WTC11 (cell line): Measurements from ENCODE around the gene ARMC2. TPM values are rescaled to one million over a fixed set of nuclear protein-coding genes. Genes with fewer than 3 reads are reported as not detected.
A peak's percentile ranks its signal among the peaks of the same experiment; 100 is the strongest.

Experiments
- ATAC-seq: fragments of 200-7000 bp; cut with Tn5 transposase; 2 replicates; pipeline ENCODE4 v1.10.0; 2021; ENCODE audit warnings: mild to moderate bottlenecking, moderate library complexity
- CTCF ChIA-PET: fragments of 300-600 bp; sonication (Branson Sonifier 250); formaldehyde crosslinking; loops from one replicate; lab custom pipeline; 2021; ENCODE audit warnings: antibody characterized with exemption; lab: Charles Lee
- POLR2A ChIA-PET: fragments of 350-600 bp; sonication (Branson Sonifier 250); formaldehyde crosslinking; loops from one replicate; lab custom pipeline; 2021; ENCODE audit warnings: antibody characterized with exemption; lab: Charles Lee
- DNase-seq: peaks from one replicate; pipeline ENCODE4 v3.0.0; 2021; ENCODE audit warnings: low spot score
- H3K27ac Mint-ChIP-seq: 2 replicates; pipeline ENCODE4 v1.8.0; 2021; ENCODE audit warnings: mixed read lengths
- H3K27me3 Mint-ChIP-seq: 2 replicates; pipeline ENCODE4 v1.8.0; 2021; ENCODE audit warnings: low read depth, mild to moderate bottlenecking, moderate library complexity, mixed read lengths
- H3K36me3 Mint-ChIP-seq: 2 replicates; pipeline ENCODE4 v1.8.0; 2021; ENCODE audit warnings: mixed read lengths
- H3K4me1 Mint-ChIP-seq: 2 replicates; pipeline ENCODE4 v1.8.0; 2022; ENCODE audit warnings: mixed read lengths
- H3K4me3 Mint-ChIP-seq: 2 replicates; pipeline ENCODE4 v1.8.0; 2021; ENCODE audit warnings: mild to moderate bottlenecking, moderate library complexity, mixed read lengths
- H3K9me3 Mint-ChIP-seq: 2 replicates; pipeline ENCODE4 v1.8.0; 2021; ENCODE audit warnings: mixed read lengths
- ATF1 ChIP-seq: sonication (generic); formaldehyde crosslinking; IDR thresholded peaks from 2 replicates; pipeline ENCODE4 v1.8.1; 2023; ENCODE audit warnings: mild to moderate bottlenecking, moderate library complexity, missing genetic modification reagents
- ATF2 ChIP-seq: sonication (generic); formaldehyde crosslinking; IDR thresholded peaks from 2 replicates; pipeline ENCODE4 v1.8.1; 2022; ENCODE audit warnings: low read depth, missing genetic modification reagents, borderline replicate concordance
- CREM ChIP-seq: sonication (generic); formaldehyde crosslinking; IDR thresholded peaks from 2 replicates; pipeline ENCODE4 v1.8.1; 2022; ENCODE audit warnings: mild to moderate bottlenecking, missing genetic modification reagents, moderate library complexity
- CTCF ChIP-seq: fragments of 200-600 bp; IDR thresholded peaks from 2 replicates; pipeline ENCODE4 v1.8.0; 2022; ENCODE audit warnings: antibody characterized with exemption
- E2F4 ChIP-seq: sonication (generic); formaldehyde crosslinking; IDR thresholded peaks from 2 replicates; pipeline ENCODE4 v1.8.1; 2022; ENCODE audit warnings: low read depth, mild to moderate bottlenecking, moderate library complexity, missing genetic modification reagents, borderline replicate concordance
- ELF4 ChIP-seq: sonication (generic); formaldehyde crosslinking; IDR thresholded peaks from 2 replicates; pipeline ENCODE4 v1.8.1; 2022; ENCODE audit warnings: low read depth, mild to moderate bottlenecking, moderate library complexity, missing genetic modification reagents
- EMX1 ChIP-seq: fragments of 250-450 bp; sonication (Bioruptor Pico); IDR thresholded peaks from 2 replicates; pipeline ENCODE4 v1.8.0; 2021; ENCODE audit warnings: mild to moderate bottlenecking
- ESRRA ChIP-seq: sonication (generic); formaldehyde crosslinking; IDR thresholded peaks from 2 replicates; pipeline ENCODE4 v1.8.1; 2022; ENCODE audit warnings: mild to moderate bottlenecking, missing genetic modification reagents, borderline replicate concordance
- IRF1 ChIP-seq: sonication (generic); formaldehyde crosslinking; IDR thresholded peaks from 2 replicates; pipeline ENCODE4 v1.8.0; 2023; ENCODE audit warnings: missing genetic modification reagents
- JAZF1 ChIP-seq: fragments of 250-450 bp; sonication (Bioruptor Pico); IDR thresholded peaks from 2 replicates; pipeline ENCODE4 v1.9.0; 2021; ENCODE audit warnings: moderate library complexity, mild to moderate bottlenecking, inconsistent platforms
- JUN ChIP-seq: sonication (generic); formaldehyde crosslinking; IDR thresholded peaks from 2 replicates; pipeline ENCODE4 v1.8.0; 2023; ENCODE audit warnings: mild to moderate bottlenecking, missing genetic modification reagents
- MAX ChIP-seq: sonication (generic); formaldehyde crosslinking; IDR thresholded peaks from 2 replicates; pipeline ENCODE4 v1.8.0; 2022; ENCODE audit warnings: mild to moderate bottlenecking, missing genetic modification reagents
- NFATC4 ChIP-seq: fragments of 250-450 bp; sonication (Bioruptor Pico); IDR thresholded peaks from 2 replicates; pipeline ENCODE4 v1.9.0; 2021; ENCODE audit warnings: mild to moderate bottlenecking
- SMAD4 ChIP-seq: sonication (generic); formaldehyde crosslinking; IDR thresholded peaks from 2 replicates; pipeline ENCODE4 v1.8.0; 2022; ENCODE audit warnings: mild to moderate bottlenecking, missing genetic modification reagents
- TEAD1 ChIP-seq: sonication (generic); formaldehyde crosslinking; IDR thresholded peaks from 2 replicates; pipeline ENCODE4 v1.8.0; 2022; ENCODE audit warnings: mild to moderate bottlenecking, missing genetic modification reagents
- TP53 ChIP-seq: sonication (generic); formaldehyde crosslinking; IDR thresholded peaks from 2 replicates; pipeline ENCODE4 v1.8.1; 2023; ENCODE audit warnings: mild to moderate bottlenecking, missing genetic modification reagents
- ZMAT4 ChIP-seq: fragments of 250-450 bp; sonication (Bioruptor Pico); IDR thresholded peaks from 2 replicates; pipeline ENCODE4 v1.9.0; 2021; ENCODE audit warnings: mild to moderate bottlenecking
- ZNF138 ChIP-seq: sonication (generic); formaldehyde crosslinking; conservative IDR thresholded peaks from 2 replicates; pipeline ENCODE4 v1.8.1; 2022; ENCODE audit warnings: mild to moderate bottlenecking, moderate library complexity, missing genetic modification reagents
- ZNF317 ChIP-seq: sonication (generic); formaldehyde crosslinking; IDR thresholded peaks from 2 replicates; pipeline ENCODE4 v1.8.1; 2023; ENCODE audit warnings: low read depth, mild to moderate bottlenecking, moderate library complexity, missing genetic modification reagents, borderline replicate concordance
- ZNF671 ChIP-seq: fragments of 250-450 bp; sonication (Bioruptor Pico); IDR thresholded peaks from 2 replicates; pipeline ENCODE4 v1.8.0; 2021; ENCODE audit warnings: mild to moderate bottlenecking
- total RNA-seq: library from RNA; stranded (reverse); gene quantifications from 3 replicates; pipeline ENCODE4 v1.2.3, GENCODE V29; 2021
- TF ChIP-seq, protein P1 (sequence below): sonication (generic); formaldehyde crosslinking; IDR thresholded peaks from 2 replicates; pipeline ENCODE4 v1.8.1; 2023; ENCODE audit warnings: mild to moderate bottlenecking, missing genetic modification reagents

The ARMC2 gene
- total RNA-seq, 1 experiment from 2014 or later = 5.2 TPM

DNA sequence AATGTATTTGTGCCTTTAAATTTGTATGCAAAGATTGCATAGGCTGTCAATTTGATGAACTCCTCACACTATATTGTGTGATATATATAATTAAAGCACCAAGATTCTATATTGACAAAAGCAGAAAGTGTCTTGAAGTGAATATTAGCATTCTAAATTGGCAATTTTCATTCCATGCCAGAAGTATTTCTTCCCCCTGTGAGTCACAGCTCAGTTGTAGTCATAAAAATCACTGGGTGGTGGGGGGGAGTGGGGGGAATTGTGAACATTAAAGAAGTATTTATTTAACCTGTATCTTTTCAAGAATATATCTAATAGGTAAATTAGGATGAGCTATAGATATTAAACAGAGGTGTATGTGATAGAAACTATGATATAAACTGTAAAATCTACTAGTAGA is 3.1 kb upstream of the ARMC2 start:
- Mint-ChIP-seq H3K4me3 (no peak overlapping the region), H3K36me3 (no peaks in the 10 kb centered on the region), H3K4me1 (peaks cover 13% of the 10 kb centered on the region), H3K27me3 (no peaks in the 10 kb centered on the region), H3K27ac (no peak overlapping the region), H3K9me3 (no peaks in the 10 kb centered on the region)
- ATAC-seq (no peak), DNase-seq (no peak)
- CTCF ChIA-PET = interaction anchor here (0.5 to 2.3 kb wide), 2 partner anchors 123 to 232 kb away, joined by 3 to 6 read pairs; no protein-coding TSS in a partner anchor
- POLR2A ChIA-PET = no interaction called here
- TF ChIP-seq SMAD4 (CRISPR knock-in tag) = no peak

GRCh38 chr6:108846101-108846500 is 2.1 kb upstream of the ARMC2 start:
- Mint-ChIP-seq H3K27ac (no peak overlapping the region), H3K4me1 (peaks cover 13% of the 10 kb centered on the region), H3K36me3 (no peaks in the 10 kb centered on the region), H3K9me3 (no peaks in the 10 kb centered on the region), H3K4me3 (no peak overlapping the region), H3K27me3 (no peaks in the 10 kb centered on the region)
- ChIA-PET CTCF (interaction anchor here (0.8 to 2.3 kb wide), 5 partner anchors 8 to 539 kb away, joined by 3 to 7 read pairs (median 6); no protein-coding TSS in a partner anchor), POLR2A (interaction anchor here (0.8 kb wide), 1 partner anchor 27 kb away, joined by 4 read pairs; no protein-coding TSS in a partner anchor)
- ATAC-seq (no peak), DNase-seq (no peak)
- TF ChIP-seq TEAD1 (CRISPR knock-in tag) = no peak
- TF ChIP-seq EMX1 = no peak
- no peak for TF ChIP-seq ESRRA (CRISPR knock-in tag)
- TF ChIP-seq JUN = no peak

- H3K36me3 Mint-ChIP-seq = no peaks in the 10 kb centered on the region
- ATAC-seq (peak; percentile 6; the same call in 1 of the 2 replicates), DNase-seq (no peak)
- H3K27me3 Mint-ChIP-seq = no peaks in the 10 kb centered on the region
- H3K27ac Mint-ChIP-seq = no peak overlapping the region
- CTCF ChIA-PET = interaction anchor here (0.6 to 2.3 kb wide), 7 partner anchors 9 to 539 kb away, joined by 3 to 7 read pairs (median 5); no protein-coding TSS in a partner anchor
- no peak overlapping the region for H3K4me3 Mint-ChIP-seq
- H3K9me3 Mint-ChIP-seq = no peaks in the 10 kb centered on the region
- no peak for TF ChIP-seq ZNF671
- no peak for TF ChIP-seq ZNF317 (CRISPR knock-in tag)
- TF ChIP-seq MAX (CRISPR knock-in tag) = no peak
- no peak for TF ChIP-seq SMAD4 (CRISPR knock-in tag)
- TF ChIP-seq CREM (CRISPR knock-in tag) = no peak
- TF ChIP-seq ZMAT4 (CRISPR knock-in tag) = no peak
- TF ChIP-seq NFATC4 (CRISPR knock-in tag) = no peak
- TF ChIP-seq, protein P1, sequence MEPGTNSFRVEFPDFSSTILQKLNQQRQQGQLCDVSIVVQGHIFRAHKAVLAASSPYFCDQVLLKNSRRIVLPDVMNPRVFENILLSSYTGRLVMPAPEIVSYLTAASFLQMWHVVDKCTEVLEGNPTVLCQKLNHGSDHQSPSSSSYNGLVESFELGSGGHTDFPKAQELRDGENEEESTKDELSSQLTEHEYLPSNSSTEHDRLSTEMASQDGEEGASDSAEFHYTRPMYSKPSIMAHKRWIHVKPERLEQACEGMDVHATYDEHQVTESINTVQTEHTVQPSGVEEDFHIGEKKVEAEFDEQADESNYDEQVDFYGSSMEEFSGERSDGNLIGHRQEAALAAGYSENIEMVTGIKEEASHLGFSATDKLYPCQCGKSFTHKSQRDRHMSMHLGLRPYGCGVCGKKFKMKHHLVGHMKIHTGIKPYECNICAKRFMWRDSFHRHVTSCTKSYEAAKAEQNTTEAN (CRISPR knock-in tag) = no peak
- no peak for TF ChIP-seq IRF1 (CRISPR knock-in tag)
- TF ChIP-seq E2F4 (CRISPR knock-in tag) = no peak
- no peak for TF ChIP-seq JAZF1 (CRISPR knock-in tag)
- no peak for TF ChIP-seq ELF4 (CRISPR knock-in tag)
- no peak for TF ChIP-seq TP53 (CRISPR knock-in tag)
- no peak for TF ChIP-seq ZNF138
- TF ChIP-seq EMX1 = no peak
- TF ChIP-seq CTCF = no peak
- TF ChIP-seq ATF1 (CRISPR knock-in tag) = no peak
- no peak for TF ChIP-seq ATF2 (CRISPR knock-in tag)
- POLR2A ChIA-PET = interaction anchor here (0.8 to 0.9 kb wide), 2 partner anchors 27 to 288 kb away, joined by 3 to 4 read pairs; no protein-coding TSS in a partner anchor
- H3K4me1 Mint-ChIP-seq = peaks cover 13% of the 10 kb centered on the region
These were observed 1.6 kb upstream of the ARMC2 start for GRCh38 chr6:108846628-108847027.
